HEK293 (cell line): Measurements from ENCODE around the gene NOSIP.
A peak's percentile ranks its signal among the peaks of the same experiment; 100 is the strongest.

Source experiments
- BCL11A ChIP-seq: fragments of 450-650 bp; formaldehyde crosslinking; IDR thresholded peaks from 2 replicates; pipeline ENCODE4 v1.5.1; 2016; ENCODE audit warnings: low read depth, missing biosample characterization, missing genetic modification characterization
- GLI2 ChIP-seq: fragments of 450-650 bp; formaldehyde crosslinking; IDR thresholded peaks from 2 replicates; pipeline ENCODE4; 2017; ENCODE audit warnings: missing biosample characterization, missing genetic modification characterization, low read depth, borderline replicate concordance
- IKZF3 ChIP-seq: fragments of 450-650 bp; IDR thresholded peaks from 2 replicates; pipeline ENCODE4 v1.5.0; 2018; ENCODE audit warnings: missing biosample characterization, mild to moderate bottlenecking, missing genetic modification characterization, moderate library complexity
- KLF17 ChIP-seq: fragments of 450-650 bp; formaldehyde crosslinking; IDR thresholded peaks from 2 replicates; pipeline ENCODE4 v1.5.1; 2016; ENCODE audit warnings: missing biosample characterization, missing genetic modification characterization
- YY1 ChIP-seq: fragments of 450-650 bp; formaldehyde crosslinking; IDR thresholded peaks from 2 replicates; pipeline ENCODE4 v1.5.1; 2018; ENCODE audit warnings: missing biosample characterization, missing genetic modification characterization
- YY2 ChIP-seq: fragments of 450-650 bp; formaldehyde crosslinking; IDR thresholded peaks from 2 replicates; pipeline ENCODE4 v1.5.1; 2016; ENCODE audit warnings: missing biosample characterization, missing genetic modification characterization
- ZBTB49 ChIP-seq: fragments of 450-650 bp; formaldehyde crosslinking; IDR thresholded peaks from 2 replicates; pipeline ENCODE4 v1.5.1; 2016; ENCODE audit warnings: missing biosample characterization, missing genetic modification characterization, low read depth
- ZNF133 ChIP-seq: fragments of 450-650 bp; formaldehyde crosslinking; IDR thresholded peaks from 2 replicates; pipeline ENCODE4 v1.5.1; 2016; ENCODE audit warnings: missing biosample characterization, missing genetic modification characterization
- ZNF148 ChIP-seq: fragments of 450-650 bp; formaldehyde crosslinking; IDR thresholded peaks from 2 replicates; pipeline ENCODE4 v1.5.0; 2017; ENCODE audit warnings: missing biosample characterization, missing genetic modification characterization, borderline replicate concordance
- ZNF2 ChIP-seq: fragments of 450-650 bp; formaldehyde crosslinking; IDR thresholded peaks from 2 replicates; pipeline ENCODE4 v1.5.1; 2016; ENCODE audit warnings: missing biosample characterization, missing genetic modification characterization
- ZNF24 ChIP-seq: fragments of 450-650 bp; formaldehyde crosslinking; IDR thresholded peaks from 2 replicates; pipeline ENCODE4 v1.5.1; 2016; ENCODE audit warnings: missing biosample characterization, missing genetic modification characterization
- ZNF280D ChIP-seq: fragments of 450-650 bp; formaldehyde crosslinking; IDR thresholded peaks from 2 replicates; pipeline ENCODE4 v1.5.1; 2016; ENCODE audit warnings: missing biosample characterization, missing genetic modification characterization
- ZNF302 ChIP-seq: fragments of 450-650 bp; formaldehyde crosslinking; IDR thresholded peaks from 2 replicates; pipeline ENCODE4 v1.5.1; 2016; ENCODE audit warnings: missing biosample characterization, missing genetic modification characterization, low read depth
- ZNF391 ChIP-seq: fragments of 450-650 bp; formaldehyde crosslinking; IDR thresholded peaks from 2 replicates; pipeline ENCODE4 v1.5.1; 2016; ENCODE audit warnings: low read depth, missing biosample characterization, missing genetic modification characterization, borderline replicate concordance
- ZNF416 ChIP-seq: fragments of 450-650 bp; formaldehyde crosslinking; IDR thresholded peaks from 2 replicates; pipeline ENCODE4 v1.5.1; 2016; ENCODE audit warnings: missing biosample characterization, missing genetic modification characterization
- ZNF529 ChIP-seq: fragments of 450-650 bp; formaldehyde crosslinking; IDR thresholded peaks from 2 replicates; pipeline ENCODE4 v1.5.1; 2017; ENCODE audit warnings: missing genetic modification characterization, missing biosample characterization; ENCODE audit not compliant: insufficient replicate concordance
- ZNF560 ChIP-seq: fragments of 450-650 bp; formaldehyde crosslinking; IDR thresholded peaks from 2 replicates; pipeline ENCODE4 v1.5.1; 2017; ENCODE audit warnings: missing biosample characterization, missing genetic modification characterization, borderline replicate concordance
- ZNF561 ChIP-seq: fragments of 450-650 bp; IDR thresholded peaks from 2 replicates; pipeline ENCODE4 v1.5.1; 2018; ENCODE audit warnings: missing biosample characterization, missing genetic modification characterization, borderline replicate concordance
- ZNF768 ChIP-seq: fragments of 450-650 bp; formaldehyde crosslinking; IDR thresholded peaks from 2 replicates; pipeline ENCODE4 v1.5.1; 2018; ENCODE audit warnings: missing biosample characterization, mild to moderate bottlenecking, missing genetic modification characterization
- ZNF830 ChIP-seq: fragments of 450-650 bp; IDR thresholded peaks from 2 replicates; pipeline ENCODE4 v1.5.0; 2018; ENCODE audit warnings: missing biosample characterization, missing genetic modification characterization, low read depth, mild to moderate bottlenecking, moderate library complexity
- TF ChIP-seq, protein P1 (sequence below): fragments of 450-650 bp; formaldehyde crosslinking; IDR thresholded peaks from 2 replicates; pipeline ENCODE4 v1.5.1; 2016; ENCODE audit warnings: missing biosample characterization, missing genetic modification characterization
- TF ChIP-seq, protein P2 (sequence below): fragments of 450-650 bp; formaldehyde crosslinking; conservative IDR thresholded peaks from 2 replicates; pipeline ENCODE4 v1.5.1; 2016; ENCODE audit warnings: low read depth, missing biosample characterization, missing genetic modification characterization

Gene NOSIP

DNA sequence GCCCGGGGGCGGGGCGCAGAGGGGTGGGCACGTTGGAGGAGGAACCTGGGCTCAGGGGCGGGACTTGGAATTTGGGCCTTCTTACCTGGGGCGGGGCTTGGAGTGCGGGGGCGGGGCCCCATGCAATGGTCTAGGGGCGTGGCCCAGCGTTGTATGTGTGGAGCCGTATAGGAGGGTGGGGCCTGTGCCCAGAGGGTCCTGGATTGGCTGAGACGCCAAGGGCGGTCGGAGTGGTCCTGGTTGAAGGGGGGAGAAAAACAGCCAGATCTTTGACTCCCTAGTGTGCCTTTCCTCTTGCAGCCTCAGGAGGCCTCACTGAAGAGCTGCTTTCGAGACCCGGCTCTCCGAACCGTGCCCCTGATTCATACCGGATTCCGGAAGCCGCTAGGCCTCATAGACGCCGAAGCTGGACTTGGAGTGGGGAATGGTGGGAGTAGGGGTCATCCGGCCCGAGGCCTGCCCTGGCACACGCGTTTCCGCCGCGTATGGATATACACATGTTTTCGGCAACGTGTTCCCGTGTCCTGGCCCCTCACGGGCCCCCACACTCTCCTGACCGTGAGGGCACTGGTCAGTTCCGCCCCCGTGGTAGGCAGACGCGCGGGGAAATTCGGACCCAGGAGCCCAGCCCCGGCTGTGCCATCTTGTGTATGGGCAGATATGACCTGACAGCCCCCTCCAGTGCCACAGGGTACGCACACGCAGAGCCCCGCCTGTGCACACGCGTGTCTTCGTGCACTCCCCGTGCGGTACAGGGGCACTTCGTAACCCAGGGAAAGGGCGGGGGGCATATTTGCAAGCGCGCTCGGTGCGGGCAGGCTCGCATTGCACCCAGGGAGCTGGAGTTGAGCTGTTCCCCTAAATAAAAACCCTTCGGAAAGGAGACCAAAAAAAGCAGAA, 10.0 kb upstream of the NOSIP start (continued):
- no peak for TF ChIP-seq ZBTB49 (tag by site-specific recombination)
- peak; percentile 21; the same call in 1 of the 2 replicates for TF ChIP-seq ZNF391 (tag by site-specific recombination)
- TF ChIP-seq ZNF280D (tag by site-specific recombination), result no peak
- TF ChIP-seq, protein P1, sequence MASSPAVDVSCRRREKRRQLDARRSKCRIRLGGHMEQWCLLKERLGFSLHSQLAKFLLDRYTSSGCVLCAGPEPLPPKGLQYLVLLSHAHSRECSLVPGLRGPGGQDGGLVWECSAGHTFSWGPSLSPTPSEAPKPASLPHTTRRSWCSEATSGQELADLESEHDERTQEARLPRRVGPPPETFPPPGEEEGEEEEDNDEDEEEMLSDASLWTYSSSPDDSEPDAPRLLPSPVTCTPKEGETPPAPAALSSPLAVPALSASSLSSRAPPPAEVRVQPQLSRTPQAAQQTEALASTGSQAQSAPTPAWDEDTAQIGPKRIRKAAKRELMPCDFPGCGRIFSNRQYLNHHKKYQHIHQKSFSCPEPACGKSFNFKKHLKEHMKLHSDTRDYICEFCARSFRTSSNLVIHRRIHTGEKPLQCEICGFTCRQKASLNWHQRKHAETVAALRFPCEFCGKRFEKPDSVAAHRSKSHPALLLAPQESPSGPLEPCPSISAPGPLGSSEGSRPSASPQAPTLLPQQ (tag by site-specific recombination), result peak; percentile 42; the same call in 1 of the 2 replicates
- no peak for TF ChIP-seq ZNF302 (tag by site-specific recombination)
- peak; percentile 60 for TF ChIP-seq ZNF2 (tag by site-specific recombination)
- TF ChIP-seq IKZF3 (tag by site-specific recombination), result peak; percentile 28; the same call in 1 of the 2 replicates
- TF ChIP-seq ZNF416 (tag by site-specific recombination), result no peak
- TF ChIP-seq BCL11A (tag by site-specific recombination), result peak; percentile 58; the same call in 1 of the 2 replicates
- TF ChIP-seq GLI2, result no peak
- TF ChIP-seq, protein P2, sequence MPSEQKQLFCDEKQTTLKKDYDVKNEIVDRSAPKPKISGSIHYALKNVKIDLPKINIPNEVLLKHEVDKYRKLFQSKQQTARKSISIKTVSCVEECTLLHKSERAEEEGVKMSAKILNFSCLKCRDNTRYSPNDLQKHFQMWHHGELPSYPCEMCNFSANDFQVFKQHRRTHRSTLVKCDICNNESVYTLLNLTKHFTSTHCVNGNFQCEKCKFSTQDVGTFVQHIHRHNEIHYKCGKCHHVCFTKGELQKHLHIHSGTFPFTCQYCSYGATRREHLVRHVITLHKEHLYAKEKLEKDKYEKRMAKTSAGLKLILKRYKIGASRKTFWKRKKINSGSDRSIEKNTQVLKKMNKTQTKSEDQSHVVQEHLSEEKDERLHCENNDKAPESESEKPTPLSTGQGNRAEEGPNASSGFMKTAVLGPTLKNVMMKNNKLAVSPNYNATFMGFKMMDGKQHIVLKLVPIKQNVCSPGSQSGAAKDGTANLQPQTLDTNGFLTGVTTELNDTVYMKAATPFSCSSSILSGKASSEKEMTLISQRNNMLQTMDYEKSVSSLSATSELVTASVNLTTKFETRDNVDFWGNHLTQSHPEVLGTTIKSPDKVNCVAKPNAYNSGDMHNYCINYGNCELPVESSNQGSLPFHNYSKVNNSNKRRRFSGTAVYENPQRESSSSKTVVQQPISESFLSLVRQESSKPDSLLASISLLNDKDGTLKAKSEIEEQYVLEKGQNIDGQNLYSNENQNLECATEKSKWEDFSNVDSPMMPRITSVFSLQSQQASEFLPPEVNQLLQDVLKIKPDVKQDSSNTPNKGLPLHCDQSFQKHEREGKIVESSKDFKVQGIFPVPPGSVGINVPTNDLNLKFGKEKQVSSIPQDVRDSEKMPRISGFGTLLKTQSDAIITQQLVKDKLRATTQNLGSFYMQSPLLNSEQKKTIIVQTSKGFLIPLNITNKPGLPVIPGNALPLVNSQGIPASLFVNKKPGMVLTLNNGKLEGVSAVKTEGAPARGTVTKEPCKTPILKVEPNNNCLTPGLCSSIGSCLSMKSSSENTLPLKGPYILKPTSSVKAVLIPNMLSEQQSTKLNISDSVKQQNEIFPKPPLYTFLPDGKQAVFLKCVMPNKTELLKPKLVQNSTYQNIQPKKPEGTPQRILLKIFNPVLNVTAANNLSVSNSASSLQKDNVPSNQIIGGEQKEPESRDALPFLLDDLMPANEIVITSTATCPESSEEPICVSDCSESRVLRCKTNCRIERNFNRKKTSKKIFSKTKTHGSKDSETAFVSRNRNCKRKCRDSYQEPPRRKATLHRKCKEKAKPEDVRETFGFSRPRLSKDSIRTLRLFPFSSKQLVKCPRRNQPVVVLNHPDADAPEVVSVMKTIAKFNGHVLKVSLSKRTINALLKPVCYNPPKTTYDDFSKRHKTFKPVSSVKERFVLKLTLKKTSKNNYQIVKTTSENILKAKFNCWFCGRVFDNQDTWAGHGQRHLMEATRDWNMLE (tag by site-specific recombination), result no peak
- TF ChIP-seq ZNF133 (tag by site-specific recombination), result no peak
- TF ChIP-seq ZNF529 (tag by site-specific recombination), result no peak
- TF ChIP-seq ZNF561 (tag by site-specific recombination), result peak; percentile 66
- TF ChIP-seq ZNF560 (tag by site-specific recombination), result no peak
- TF ChIP-seq YY1 (tag by site-specific recombination), result no peak
- peak; percentile 38; the same call in 1 of the 2 replicates for TF ChIP-seq YY2 (tag by site-specific recombination)
- TF ChIP-seq ZNF830 (tag by site-specific recombination), result no peak
- 0 out of 2 replicates have a peak, but pooled peaks have one; percentile 31 for TF ChIP-seq KLF17
- no peak for TF ChIP-seq ZNF148 (tag by site-specific recombination)
- no peak for TF ChIP-seq ZNF768 (tag by site-specific recombination)
- TF ChIP-seq ZNF24, result no peak; the same call in 1 of the 2 replicates
